ENCODE results near the gene IQCH. TPM values are rescaled to one million over a fixed set of nuclear protein-coding genes. Genes with fewer than 3 reads are reported as not detected.
A peak's percentile ranks its signal among the peaks of the same experiment; 100 is the strongest.

The IQCH gene
- total RNA-seq, 1 experiment from 2014 or later = 4.5 TPM

DNA sequence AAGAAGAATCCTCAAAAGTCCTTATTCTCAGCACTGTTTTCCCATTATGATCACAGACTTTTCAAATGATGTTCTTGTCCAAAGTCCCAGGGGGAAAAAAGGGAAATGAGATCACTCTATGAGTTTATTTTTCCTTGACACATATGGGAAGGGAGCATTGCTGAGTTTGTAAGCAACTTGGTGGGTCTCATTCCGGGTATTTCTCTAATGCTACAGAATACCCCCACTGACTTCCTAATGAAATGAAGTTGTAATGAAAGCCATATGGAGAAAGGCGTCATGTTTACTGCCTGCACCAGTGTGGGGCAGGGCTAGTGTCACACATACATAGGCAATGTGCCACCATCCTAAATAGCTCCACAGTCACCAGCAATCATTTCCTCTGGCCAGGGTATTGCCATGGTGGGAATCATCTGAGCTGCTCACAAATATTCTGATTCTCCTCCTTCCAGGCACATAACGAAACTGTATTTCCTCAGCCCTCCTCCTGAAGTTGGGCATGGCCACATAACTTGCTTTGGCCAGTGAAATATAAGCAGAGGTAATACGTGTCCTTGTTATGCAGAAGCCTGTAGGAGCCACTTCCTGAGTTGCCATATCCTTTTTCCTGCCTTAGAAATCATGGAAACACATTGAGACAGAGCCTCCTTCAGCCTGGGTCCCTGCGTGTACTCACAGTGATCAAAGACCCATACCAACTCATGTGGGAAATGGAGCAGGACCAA, 225.4 kb downstream of the IQCH start:
- DNase-seq (ENCODE audit: low read depth in 1 of 2, low spot score in 2 of 2) = peak; percentile 73 to 92
- H3K27ac ChIP-seq = peak overlapping the region; percentile 88
- H3K4me1 ChIP-seq (replicated peaks) = peaks cover 33% of the 10 kb centered on the region
- H3K36me3 ChIP-seq = no peaks in the 10 kb centered on the region
- no peaks in the 10 kb centered on the region for H3K9me3 ChIP-seq (replicated peaks)
- H3K4me3 ChIP-seq = 0 out of 2 replicates have a peak overlapping the region, but pooled peaks have one; percentile 1
- H3K27me3 ChIP-seq (replicated peaks) = no peaks in the 10 kb centered on the region

GRCh38 chr15:67480741-67481140, 226.2 kb downstream of the IQCH start:
- no peaks in the 10 kb centered on the region for H3K36me3 ChIP-seq
- no peaks in the 10 kb centered on the region for H3K9me3 ChIP-seq (replicated peaks)
- H3K27ac ChIP-seq = peak overlapping the region; percentile 88
- peak in 1 of 2 experiments; percentile 9 for DNase-seq (ENCODE audit: low read depth in 1 of 2, low spot score in 2 of 2)
- no peak overlapping the region for H3K4me3 ChIP-seq
- H3K27me3 ChIP-seq (replicated peaks) = no peaks in the 10 kb centered on the region
- H3K4me1 ChIP-seq (replicated peaks) = peaks cover 33% of the 10 kb centered on the region

DNA sequence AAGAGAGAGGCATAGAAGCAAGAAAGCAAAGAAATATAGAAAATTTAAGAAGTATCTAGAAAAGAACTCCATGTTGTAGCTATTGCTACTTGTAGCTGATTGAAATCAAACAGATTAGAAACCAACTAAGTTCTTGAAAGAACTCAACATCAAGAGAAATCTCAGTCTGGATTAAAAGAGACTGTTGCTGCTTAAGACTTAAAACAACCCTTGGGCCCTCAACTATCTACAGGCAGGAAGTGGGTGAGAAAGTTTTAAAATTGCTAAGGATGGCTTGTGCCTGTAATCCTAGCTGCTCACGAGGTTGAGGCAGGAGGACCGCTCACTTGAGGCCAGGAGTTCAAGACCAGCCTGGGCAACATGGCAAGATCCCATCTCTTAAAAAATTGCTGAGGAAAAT, 227.1 kb downstream of the IQCH start:
- Histone ChIP-seq H3K4me3 (no peak overlapping the region), H3K4me1 (replicated peaks) (peaks cover 33% of the 10 kb centered on the region), H3K27me3 (replicated peaks) (no peaks in the 10 kb centered on the region), H3K9me3 (replicated peaks) (no peaks in the 10 kb centered on the region), H3K36me3 (no peaks in the 10 kb centered on the region), H3K27ac (no peak overlapping the region)
- DNase-seq (ENCODE audit: low read depth in 1 of 2, low spot score in 2 of 2) = no peak

- Histone ChIP-seq H3K9me3 (replicated peaks) (no peaks in the 10 kb centered on the region), H3K4me3 (no peak overlapping the region), H3K27ac (no peak overlapping the region), H3K4me1 (replicated peaks) (no peaks in the 10 kb centered on the region), H3K36me3 (no peaks in the 10 kb centered on the region), H3K27me3 (replicated peaks) (no peaks in the 10 kb centered on the region)
- DNase-seq (ENCODE audit: low read depth in 1 of 2, low spot score in 2 of 2) = no peak
Measured at GRCh38 chr15:67495585-67495984, 241.0 kb downstream of the IQCH start.

DNA sequence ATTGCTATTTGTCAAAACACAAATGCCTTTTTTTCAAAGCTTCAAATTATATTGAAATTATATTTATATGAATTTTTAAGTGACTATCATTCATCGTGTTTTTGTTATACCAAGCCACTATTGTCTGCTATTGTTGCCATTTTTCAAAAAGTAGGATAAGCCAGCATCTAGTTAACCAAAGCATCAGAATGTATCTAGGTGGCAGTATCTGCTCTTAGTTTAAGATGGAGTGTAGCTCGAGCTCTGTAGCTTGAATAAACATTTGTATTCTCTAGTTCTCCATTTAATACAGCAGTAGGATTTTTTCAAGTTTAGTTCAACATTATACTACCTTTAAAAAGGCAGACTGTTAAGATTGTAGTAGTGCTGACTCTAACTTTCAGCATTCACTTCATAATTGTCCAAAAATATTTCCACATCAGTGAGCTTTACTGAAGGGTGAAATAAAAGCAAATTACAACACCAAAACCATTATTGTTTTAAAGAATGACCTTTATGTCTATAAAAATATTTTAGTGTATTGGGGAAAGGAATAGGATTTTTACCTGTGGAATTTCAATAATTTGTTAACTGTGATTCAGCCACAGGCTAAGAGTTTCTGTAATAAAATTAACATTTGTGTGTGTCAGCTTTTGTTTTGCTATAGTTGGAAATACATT, 246.7 kb downstream of the IQCH start:
- Histone ChIP-seq H3K27me3 (replicated peaks) (no peaks in the 10 kb centered on the region), H3K4me1 (replicated peaks) (peaks cover 10% of the 10 kb centered on the region), H3K27ac (no peak overlapping the region), H3K36me3 (no peaks in the 10 kb centered on the region), H3K4me3 (no peak overlapping the region), H3K9me3 (replicated peaks) (no peaks in the 10 kb centered on the region)
- no peak for DNase-seq (ENCODE audit: low read depth in 1 of 2, low spot score in 2 of 2)

GRCh38 chr15:67501836-67502461, 247.4 kb downstream of the IQCH start:
- Histone ChIP-seq H3K9me3 (replicated peaks) (no peaks in the 10 kb centered on the region), H3K36me3 (no peaks in the 10 kb centered on the region)
- no peak for DNase-seq (ENCODE audit: low read depth in 1 of 2, low spot score in 2 of 2)

GRCh38 chr15:67504056-67504455, 249.5 kb downstream of the IQCH start:
- H3K27ac ChIP-seq = peak overlapping the region; percentile 58; the same call in 1 of the 2 replicates
- H3K4me1 ChIP-seq (replicated peaks) = peaks cover 21% of the 10 kb centered on the region
- DNase-seq (ENCODE audit: low read depth in 1 of 2, low spot score in 2 of 2) = no peak
- no peaks in the 10 kb centered on the region for H3K27me3 ChIP-seq (replicated peaks)
- no peaks in the 10 kb centered on the region for H3K36me3 ChIP-seq
- no peaks in the 10 kb centered on the region for H3K9me3 ChIP-seq (replicated peaks)
- no peak overlapping the region for H3K4me3 ChIP-seq

More at GRCh38 chr15:67501836-67502461, 247.4 kb downstream of the IQCH start:
- no peak overlapping the region for H3K27ac ChIP-seq
- no peaks in the 10 kb centered on the region for H3K27me3 ChIP-seq (replicated peaks)
- peaks cover 10% of the 10 kb centered on the region for H3K4me1 ChIP-seq (replicated peaks)
- H3K4me3 ChIP-seq = no peak overlapping the region

GRCh38 chr15:67504796-67505195, 250.2 kb downstream of the IQCH start:
- Histone ChIP-seq H3K4me3 (no peak overlapping the region), H3K27ac (peak overlapping the region; percentile 58), H3K36me3 (no peaks in the 10 kb centered on the region), H3K9me3 (replicated peaks) (no peaks in the 10 kb centered on the region), H3K27me3 (replicated peaks) (no peaks in the 10 kb centered on the region), H3K4me1 (replicated peaks) (peaks cover 21% of the 10 kb centered on the region)
- DNase-seq (ENCODE audit: low read depth in 1 of 2, low spot score in 2 of 2) = peak in 1 of 2 experiments; percentile 18

DNA sequence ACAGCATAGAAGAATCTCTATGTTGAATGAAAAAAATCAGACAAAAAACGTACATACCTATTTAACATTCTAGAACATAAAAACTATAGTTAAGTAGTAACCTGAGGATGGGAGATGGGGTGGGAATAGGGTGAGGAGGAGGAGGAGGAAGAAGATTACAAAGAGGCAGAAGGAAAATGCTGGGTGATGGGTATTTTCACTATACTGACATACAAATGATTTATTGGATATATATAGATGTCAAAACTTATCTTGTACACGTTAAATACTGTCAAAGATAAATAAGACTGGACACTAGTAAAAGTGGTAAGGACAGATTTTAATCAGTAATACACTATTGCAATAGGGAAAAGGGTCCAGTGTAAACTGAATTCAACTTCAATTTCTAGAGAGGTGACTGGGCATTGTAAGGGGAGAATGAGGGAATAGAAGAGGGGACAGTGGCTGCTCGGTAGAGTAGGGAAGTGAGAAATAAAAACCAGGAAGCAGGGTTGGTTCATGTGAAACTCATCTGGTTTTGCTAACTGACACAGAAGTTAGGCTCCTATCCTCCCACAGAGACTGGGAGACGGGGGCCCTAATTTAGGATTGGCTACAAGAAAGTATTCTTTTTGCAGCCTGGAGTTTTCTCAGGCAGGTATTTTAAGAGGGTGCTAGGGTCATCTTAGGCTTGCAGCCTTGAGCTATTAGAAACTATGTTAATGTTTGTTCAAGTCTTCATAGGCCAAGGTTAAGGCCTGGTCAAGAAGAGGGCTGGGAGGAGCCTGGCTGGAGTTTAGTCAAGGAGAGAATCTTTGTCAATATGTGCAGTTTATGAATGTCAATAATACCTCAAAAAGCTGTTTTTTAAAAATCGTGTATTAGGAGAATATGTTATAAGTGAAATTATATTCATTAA, 251.3 kb downstream of the IQCH start:
- no peak overlapping the region for H3K4me3 ChIP-seq
- H3K27ac ChIP-seq = peak overlapping the region; percentile 58; the same call in 1 of the 2 replicates
- H3K4me1 ChIP-seq (replicated peaks) = peaks cover 31% of the 10 kb centered on the region
- no peaks in the 10 kb centered on the region for H3K9me3 ChIP-seq (replicated peaks)
- DNase-seq (ENCODE audit: low read depth in 1 of 2, low spot score in 2 of 2) = no peak
- no peaks in the 10 kb centered on the region for H3K36me3 ChIP-seq
- H3K27me3 ChIP-seq (replicated peaks) = no peaks in the 10 kb centered on the region

- H3K36me3 ChIP-seq = peaks cover 1% of the 10 kb centered on the region; the same call in 1 of the 2 replicates
- no peak for DNase-seq (ENCODE audit: low read depth in 1 of 2, low spot score in 2 of 2)
- no peak overlapping the region for H3K27ac ChIP-seq
- no peaks in the 10 kb centered on the region for H3K27me3 ChIP-seq (replicated peaks)
- H3K9me3 ChIP-seq (replicated peaks) = no peaks in the 10 kb centered on the region
- H3K4me3 ChIP-seq = no peak overlapping the region
- peaks cover 42% of the 10 kb centered on the region for H3K4me1 ChIP-seq (replicated peaks)
Measured at GRCh38 chr15:67506775-67507747, 252.5 kb downstream of the IQCH start.

DNA sequence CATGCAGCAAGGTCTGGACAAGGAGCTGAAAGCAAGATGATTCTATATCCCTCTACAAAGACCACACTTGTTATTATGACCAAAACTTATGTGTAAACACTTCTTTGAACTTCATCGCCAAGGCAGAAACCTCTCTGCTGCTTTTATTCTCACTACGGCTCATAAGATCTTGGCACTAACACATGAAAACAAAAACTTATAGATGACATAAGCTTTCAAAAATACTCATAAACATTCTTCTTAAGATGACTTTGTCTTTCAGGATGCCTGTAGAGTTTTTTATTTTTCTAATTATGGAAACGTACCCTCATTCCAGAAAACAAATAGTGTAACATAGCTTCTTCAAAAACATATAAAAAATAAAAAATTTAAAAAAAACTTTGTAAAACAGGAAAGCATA, 253.8 kb downstream of the IQCH start:
- peak in 1 of 2 experiments; percentile 36 for DNase-seq (ENCODE audit: low read depth in 1 of 2, low spot score in 2 of 2)
- Histone ChIP-seq H3K36me3 (peaks cover 5% of the 10 kb centered on the region; the same call in 1 of the 2 replicates), H3K27ac (0 out of 2 replicates have a peak overlapping the region, but pooled peaks have one; percentile 27), H3K4me3 (no peak overlapping the region), H3K27me3 (replicated peaks) (no peaks in the 10 kb centered on the region), H3K4me1 (replicated peaks) (peaks cover 45% of the 10 kb centered on the region), H3K9me3 (replicated peaks) (no peaks in the 10 kb centered on the region)

DNA sequence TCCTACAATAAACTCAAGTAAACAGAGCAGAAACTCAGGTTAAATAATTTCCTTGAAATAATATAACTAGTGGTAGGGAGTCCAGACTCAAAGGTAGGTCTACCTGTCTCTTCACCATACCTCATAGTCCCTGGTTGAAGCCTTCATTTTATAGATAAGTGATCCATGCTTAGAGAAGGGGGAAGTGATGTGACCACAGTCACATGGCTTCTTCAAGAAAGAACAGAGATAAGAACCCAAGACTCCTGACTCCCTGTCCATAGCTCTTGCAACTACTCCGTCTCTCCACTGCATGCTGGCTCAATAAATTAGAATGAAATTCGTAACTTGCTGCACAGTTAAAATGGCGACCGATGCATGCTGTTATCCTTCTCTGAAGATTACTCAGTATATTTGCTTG, 255.3 kb downstream of the IQCH start:
- Histone ChIP-seq H3K27me3 (replicated peaks) (no peaks in the 10 kb centered on the region), H3K4me3 (no peak overlapping the region), H3K36me3 (peaks cover 5% of the 10 kb centered on the region; the same call in 1 of the 2 replicates), H3K4me1 (replicated peaks) (peaks cover 37% of the 10 kb centered on the region), H3K9me3 (replicated peaks) (no peaks in the 10 kb centered on the region), H3K27ac (no peak overlapping the region)
- no peak for DNase-seq (ENCODE audit: low read depth in 1 of 2, low spot score in 2 of 2)
